ENCODE results near the gene PLS3.

Gene PLS3

DNA sequence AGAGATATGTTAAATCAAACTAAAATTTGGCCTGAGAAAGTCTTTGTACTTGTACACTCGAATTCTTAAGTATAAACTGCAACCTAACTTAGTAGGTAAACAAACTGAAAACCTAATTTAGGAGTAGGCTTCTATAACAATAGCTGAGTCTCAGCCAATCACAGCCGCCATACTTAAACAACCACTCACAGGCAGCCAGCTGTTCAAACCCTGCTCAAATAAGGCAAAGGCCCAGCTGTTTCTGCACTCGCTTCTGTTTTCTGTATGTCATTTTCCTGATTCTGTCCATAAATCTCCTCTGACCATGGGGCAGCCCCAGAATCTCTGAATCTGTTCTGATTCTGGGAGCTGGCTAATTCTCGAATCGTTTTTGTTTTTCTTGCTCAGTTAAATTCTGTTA is 7.8 kb upstream of the PLS3 start:
- DNase-seq (ENCODE audit: low read depth in 1 of 2, low spot score in 1 of 2), result no peak

DNA sequence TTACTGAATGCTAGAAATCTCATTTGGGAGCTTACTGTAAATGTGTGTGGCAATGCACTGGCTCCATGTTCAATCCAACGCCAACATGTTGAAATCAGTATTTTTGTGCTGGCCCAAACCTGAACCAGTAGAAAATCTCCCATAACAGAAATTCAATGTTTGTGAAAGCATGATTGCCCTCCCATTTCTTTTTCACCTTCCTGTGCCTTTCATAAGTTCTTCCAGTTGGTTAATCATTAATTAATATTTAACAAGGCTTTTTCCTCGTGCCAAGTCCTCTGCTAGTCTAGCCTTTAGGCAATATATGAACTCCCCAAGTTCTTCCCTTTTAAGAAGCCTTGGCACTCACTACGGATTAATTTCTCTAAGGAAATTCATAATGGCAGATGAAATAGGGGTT is 1.3 kb upstream of the PLS3 start:
- DNase-seq (ENCODE audit: low read depth in 1 of 2, low spot score in 1 of 2), result no peak
- TF ChIP-seq JUND (IDR thresholded peaks at IDR 0.05; ENCODE audit: low read depth), result no peak
- in situ Hi-C loops (cut with HindIII; ENCODE audit: low pct_unique_long_range_greater_than_20kb, low sequenced_read_pairs), result no loop called here

More for the DNA sequence above, 7.8 kb upstream of the PLS3 start:
- in situ Hi-C loops (cut with HindIII; ENCODE audit: low pct_unique_long_range_greater_than_20kb, low sequenced_read_pairs), result no loop called here
- no peak for TF ChIP-seq JUND (IDR thresholded peaks at IDR 0.05; ENCODE audit: low read depth)

DNA sequence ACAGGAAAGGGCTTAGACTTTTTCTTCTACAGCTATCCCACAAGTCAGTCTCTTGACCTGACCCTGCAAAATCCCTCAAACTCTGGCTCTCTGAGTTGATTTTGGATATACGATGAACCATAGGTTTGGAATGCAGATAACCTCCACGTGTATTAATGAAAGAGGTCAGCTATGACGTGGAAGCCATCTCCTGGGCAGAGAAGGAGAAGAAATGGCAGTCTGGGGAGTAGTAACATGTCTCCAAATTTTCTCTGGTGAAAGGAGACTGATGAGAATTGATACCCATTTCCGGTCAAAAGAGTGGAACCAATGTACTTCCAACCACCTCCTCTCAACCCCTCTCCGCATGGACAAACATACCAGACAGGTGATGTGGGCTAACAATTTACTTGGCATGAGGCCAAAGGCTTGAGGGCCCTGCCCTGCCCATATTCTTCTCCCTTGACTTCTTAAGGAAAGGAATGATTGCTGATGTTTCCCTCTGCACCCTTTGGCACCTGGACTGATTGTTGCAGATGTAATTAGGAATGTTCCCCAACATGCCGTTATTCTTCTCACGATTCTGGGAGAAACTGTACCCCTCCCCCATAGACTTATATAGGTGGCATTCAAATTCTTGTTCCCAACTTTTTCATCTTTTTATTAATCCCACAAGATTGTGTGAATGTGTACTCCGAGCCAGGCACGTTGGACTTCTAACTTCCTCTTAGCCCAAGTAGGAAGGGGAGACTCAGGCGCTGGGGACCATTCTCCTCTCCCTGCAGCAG is 580 bp upstream of the PLS3 start:
- DNase-seq (ENCODE audit: low read depth in 1 of 2, low spot score in 1 of 2), result peak in 1 of 2 experiments; percentile 56
- TF ChIP-seq JUND (IDR thresholded peaks at IDR 0.05; ENCODE audit: low read depth), result no peak
- in situ Hi-C loops (cut with HindIII; ENCODE audit: low pct_unique_long_range_greater_than_20kb, low sequenced_read_pairs), result no loop called here

DNA sequence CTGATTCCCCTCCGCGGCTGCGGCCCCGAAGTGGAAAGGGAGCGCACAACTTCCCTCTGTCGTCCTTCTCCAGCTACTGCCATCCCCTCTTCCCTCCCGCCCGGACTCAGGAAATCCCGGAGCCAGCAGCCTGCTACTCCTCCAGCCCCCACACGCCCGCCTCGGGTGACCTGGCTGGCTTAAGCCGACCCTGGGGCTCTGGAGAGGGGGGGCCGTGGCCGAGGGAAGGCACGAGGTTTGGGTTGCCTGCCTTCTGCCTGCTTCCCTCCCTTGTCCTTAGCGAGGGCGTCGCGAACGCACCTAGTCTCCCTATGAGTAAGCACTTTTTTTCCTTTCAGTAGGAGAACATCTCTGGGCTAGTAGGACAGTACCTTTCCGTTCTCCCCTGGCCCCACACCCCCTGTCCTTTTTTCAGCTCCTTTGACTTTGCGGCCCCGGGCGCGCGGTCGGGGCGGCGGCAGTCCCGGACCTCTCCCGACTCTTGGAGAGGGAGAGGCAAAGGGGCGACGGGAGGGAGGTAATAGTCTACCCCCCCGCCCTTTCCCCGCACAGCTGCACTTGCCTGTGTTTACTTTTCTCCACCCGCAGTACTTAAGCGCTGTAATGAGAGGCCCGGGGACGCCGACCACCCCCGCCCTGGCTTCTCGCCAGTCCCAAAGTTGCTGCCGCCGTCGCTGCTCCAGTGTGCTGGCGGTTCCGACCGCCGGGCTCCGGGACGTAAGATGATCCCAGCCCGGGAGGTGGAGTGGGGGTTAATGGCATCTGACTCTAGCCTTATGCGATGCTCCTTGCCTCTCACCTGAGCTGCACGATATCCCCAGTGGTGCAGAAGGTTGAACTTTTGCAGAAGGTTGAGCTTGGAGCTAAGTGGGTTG is 868 bp downstream of the PLS3 start:
- TF ChIP-seq JUND (IDR thresholded peaks at IDR 0.05; ENCODE audit: low read depth), result no peak
- peak in 1 of 2 experiments; percentile 35 for DNase-seq (ENCODE audit: low read depth in 1 of 2, low spot score in 1 of 2)
- in situ Hi-C loops (cut with HindIII; ENCODE audit: low pct_unique_long_range_greater_than_20kb, low sequenced_read_pairs), result no loop called here

DNA sequence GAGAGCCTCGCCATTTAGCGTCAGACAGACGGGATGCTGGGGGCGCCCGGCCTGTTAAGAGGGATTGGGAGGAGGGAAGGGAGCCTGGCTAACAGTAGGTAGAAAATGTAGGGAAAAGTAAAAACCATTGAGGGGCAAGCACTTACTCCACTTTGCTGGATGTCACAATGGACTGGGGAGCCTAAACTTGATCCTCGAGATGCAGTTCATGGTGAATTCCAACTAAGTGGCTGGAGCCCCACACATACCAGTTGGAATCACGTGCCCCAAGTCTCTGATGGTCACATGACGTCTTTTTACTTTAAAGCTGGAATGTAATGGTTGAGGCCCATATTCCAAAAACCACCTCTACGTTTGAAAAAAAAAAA is 1.5 kb downstream of the PLS3 start:
- TF ChIP-seq JUND (IDR thresholded peaks at IDR 0.05; ENCODE audit: low read depth), result no peak
- peak in 1 of 2 experiments; percentile 27 for DNase-seq (ENCODE audit: low read depth in 1 of 2, low spot score in 1 of 2)
- in situ Hi-C loops (cut with HindIII; ENCODE audit: low pct_unique_long_range_greater_than_20kb, low sequenced_read_pairs), result no loop called here

DNA sequence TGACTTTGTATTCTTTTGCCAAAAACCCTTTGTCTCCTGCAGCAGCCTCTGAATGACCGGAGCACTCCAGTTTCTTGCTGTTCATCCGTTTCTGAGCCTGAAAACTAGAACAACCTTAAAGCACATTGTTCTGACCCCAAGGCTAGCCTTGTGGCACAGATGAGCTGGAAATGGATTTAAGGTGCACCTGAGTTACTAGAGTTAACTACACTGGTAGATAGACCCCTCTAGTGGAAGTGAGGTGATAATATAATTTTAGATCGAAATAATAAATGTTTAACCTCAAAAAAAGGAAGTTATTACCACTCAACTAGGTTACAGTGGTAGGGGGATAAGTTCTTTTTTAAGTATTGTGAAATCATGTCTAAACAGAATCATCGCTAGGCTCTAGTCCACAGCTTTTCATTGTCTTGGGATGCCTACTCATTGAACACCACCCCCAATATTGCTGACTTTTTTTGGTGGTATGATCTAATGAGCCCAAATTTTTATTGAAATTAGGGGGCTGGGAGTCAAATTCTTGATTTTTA is 2.7 kb downstream of the PLS3 start:
- no peak for TF ChIP-seq JUND (IDR thresholded peaks at IDR 0.05; ENCODE audit: low read depth)
- DNase-seq (ENCODE audit: low read depth in 1 of 2, low spot score in 1 of 2), result no peak
- in situ Hi-C loops (cut with HindIII; ENCODE audit: low pct_unique_long_range_greater_than_20kb, low sequenced_read_pairs), result no loop called here

DNA sequence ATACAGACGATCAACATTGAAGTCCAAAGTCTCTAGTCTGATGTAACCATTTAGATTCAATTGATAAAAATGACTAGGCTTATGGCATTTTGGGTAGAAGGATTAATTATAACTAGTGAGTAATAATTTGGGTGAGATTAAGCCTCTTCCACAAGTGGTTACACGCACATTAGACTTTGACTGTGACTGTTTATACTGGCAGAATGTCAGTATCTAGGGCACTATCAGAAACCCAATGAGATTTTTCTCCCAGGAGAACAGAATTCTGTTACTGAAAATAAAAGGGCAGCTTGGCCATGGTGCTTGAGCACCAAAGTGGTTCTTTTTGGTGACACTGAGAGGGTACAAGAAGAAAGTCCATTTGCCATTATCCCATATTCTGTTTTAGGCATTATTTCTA is 3.3 kb downstream of the PLS3 start:
- in situ Hi-C loops (cut with HindIII; ENCODE audit: low pct_unique_long_range_greater_than_20kb, low sequenced_read_pairs), result no loop called here

DNA sequence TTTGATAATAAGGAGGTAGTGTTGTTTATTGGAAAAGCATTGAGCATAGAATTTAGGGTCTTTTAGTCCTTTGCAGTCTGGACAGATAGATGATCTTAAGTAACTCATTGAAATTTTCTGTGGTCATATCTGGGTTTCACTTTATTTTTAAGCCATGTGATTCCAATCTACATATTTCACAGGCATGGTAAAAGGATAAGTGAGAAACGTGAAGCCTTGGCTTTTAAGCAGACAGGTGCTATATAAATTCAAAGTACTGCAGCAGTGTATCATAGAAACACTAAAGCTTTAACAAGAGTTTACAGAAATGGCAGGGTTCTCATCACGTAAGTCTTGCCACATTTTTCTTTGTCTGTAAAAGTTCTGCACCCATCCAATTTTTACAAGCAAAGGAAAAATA is 4.9 kb downstream of the PLS3 start:
- in situ Hi-C loops (cut with HindIII; ENCODE audit: low pct_unique_long_range_greater_than_20kb, low sequenced_read_pairs), result no loop called here
- no peak for TF ChIP-seq JUND (IDR thresholded peaks at IDR 0.05; ENCODE audit: low read depth)
- DNase-seq (ENCODE audit: low read depth in 1 of 2, low spot score in 1 of 2), result no peak

More for the DNA sequence above, 3.3 kb downstream of the PLS3 start:
- no peak for TF ChIP-seq JUND (IDR thresholded peaks at IDR 0.05; ENCODE audit: low read depth)
- DNase-seq (ENCODE audit: low read depth in 1 of 2, low spot score in 1 of 2), result no peak

DNA sequence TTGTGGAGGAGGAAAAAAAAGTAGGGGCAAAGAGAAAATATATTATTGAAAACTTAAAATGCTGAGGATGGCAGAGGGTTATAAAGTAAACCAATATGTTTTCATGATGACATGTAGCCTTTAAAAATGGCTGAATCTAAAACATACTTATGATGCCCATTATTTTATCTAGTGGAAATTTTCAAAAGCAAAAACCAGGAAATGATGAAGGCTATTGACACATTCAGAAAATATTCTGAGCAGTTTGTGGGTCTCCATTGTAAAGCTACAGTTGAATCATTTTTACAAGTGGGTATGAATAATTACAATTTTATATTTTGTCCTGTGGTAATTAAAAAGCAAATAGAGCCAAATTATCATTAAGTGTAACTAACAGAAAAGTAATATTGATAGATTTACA is 10.7 kb downstream of the PLS3 start:
- TF ChIP-seq JUND (IDR thresholded peaks at IDR 0.05; ENCODE audit: low read depth), result no peak
- in situ Hi-C loops (cut with HindIII; ENCODE audit: low pct_unique_long_range_greater_than_20kb, low sequenced_read_pairs), result no loop called here
- no peak for DNase-seq (ENCODE audit: low read depth in 1 of 2, low spot score in 1 of 2)

DNA sequence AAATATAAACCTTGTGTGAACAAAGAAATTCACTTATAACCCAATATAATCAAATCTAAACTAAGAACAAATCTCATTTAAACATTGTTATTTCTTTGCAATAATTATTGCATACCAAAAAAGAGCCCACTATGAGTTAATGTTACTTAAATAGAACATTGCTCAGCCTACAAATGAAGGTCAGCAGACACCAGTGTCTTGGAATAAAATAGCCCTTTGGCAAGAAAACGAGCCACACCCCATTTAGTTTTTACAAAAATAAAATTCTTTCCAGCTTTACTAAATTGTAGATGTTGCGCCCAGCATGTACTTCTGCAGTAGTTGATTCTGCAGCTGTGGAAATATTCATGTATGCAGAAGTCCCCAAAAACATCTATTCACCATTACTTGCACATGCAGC is 12.2 kb downstream of the PLS3 start:
- no peak for TF ChIP-seq JUND (IDR thresholded peaks at IDR 0.05; ENCODE audit: low read depth)
- in situ Hi-C loops (cut with HindIII; ENCODE audit: low pct_unique_long_range_greater_than_20kb, low sequenced_read_pairs), result no loop called here
- DNase-seq (ENCODE audit: low read depth in 1 of 2, low spot score in 1 of 2), result no peak

DNA sequence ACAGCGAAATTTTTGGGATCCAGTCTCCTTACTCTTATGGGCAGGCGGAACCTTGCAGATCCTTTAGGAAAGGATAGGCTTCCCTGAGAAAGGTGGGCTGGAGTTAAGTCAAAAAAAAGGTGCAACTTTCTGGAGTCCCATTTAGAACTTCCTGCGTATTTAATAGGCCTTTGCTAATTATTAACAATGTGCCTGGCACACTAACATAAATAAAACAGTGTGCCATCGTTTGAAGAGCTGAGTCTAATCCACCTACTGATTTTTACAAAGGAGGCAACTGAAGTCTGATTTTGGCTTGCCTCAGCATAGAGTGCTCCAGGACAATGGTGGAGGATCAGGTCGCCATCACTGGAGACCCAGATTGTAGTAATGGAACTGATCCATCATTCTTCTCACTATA is 15.7 kb downstream of the PLS3 start:
- no peak for DNase-seq (ENCODE audit: low read depth in 1 of 2, low spot score in 1 of 2)
- in situ Hi-C loops (cut with HindIII; ENCODE audit: low pct_unique_long_range_greater_than_20kb, low sequenced_read_pairs), result no loop called here
- TF ChIP-seq JUND (IDR thresholded peaks at IDR 0.05; ENCODE audit: low read depth), result no peak

DNA sequence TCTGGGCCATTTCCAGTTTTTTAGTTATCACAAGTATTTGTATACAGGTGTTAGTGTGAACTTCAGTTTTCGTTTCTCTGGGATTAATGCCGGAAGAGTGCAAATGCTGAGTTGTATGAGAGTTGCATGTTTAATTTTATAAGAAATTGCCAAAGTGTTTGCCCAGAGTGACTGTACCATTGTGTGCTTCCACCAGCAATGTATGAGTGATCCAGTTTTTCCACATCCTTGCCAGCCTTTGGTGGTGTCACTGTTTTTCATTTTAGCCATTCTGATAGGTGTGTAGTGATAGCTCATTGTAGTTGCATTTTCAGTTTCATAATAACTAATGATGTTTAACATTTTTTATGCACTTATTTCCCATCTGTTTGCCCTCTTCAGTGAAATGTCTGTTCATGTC is 18.4 kb downstream of the PLS3 start:
- no peak for DNase-seq (ENCODE audit: low read depth in 1 of 2, low spot score in 1 of 2)
- no peak for TF ChIP-seq JUND (IDR thresholded peaks at IDR 0.05; ENCODE audit: low read depth)
- in situ Hi-C loops (cut with HindIII; ENCODE audit: low pct_unique_long_range_greater_than_20kb, low sequenced_read_pairs), result no loop called here

DNA sequence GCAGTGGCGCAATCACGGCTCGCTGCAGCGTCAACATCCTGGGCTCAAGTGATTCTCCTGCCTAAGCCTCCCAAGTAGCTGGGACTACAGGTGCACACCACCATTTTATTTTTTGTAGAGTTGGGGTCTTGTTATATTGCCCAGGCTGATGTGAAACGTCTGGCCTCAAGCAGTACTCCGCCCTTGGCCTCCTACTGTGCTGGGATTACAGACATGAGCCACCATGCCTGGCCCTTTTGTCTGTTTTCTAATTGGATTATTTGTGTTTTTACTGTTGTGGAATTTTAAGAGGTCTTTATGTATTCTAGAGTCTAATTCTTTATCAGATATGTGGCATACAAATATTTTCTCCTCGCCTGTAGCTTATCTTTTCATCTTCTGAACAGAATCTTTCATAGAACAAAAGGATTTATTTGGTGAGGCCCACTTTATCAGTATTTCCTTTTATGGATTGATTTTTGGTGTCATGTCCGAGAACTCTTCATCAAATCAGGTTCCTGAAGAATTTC is 18.9 kb downstream of the PLS3 start:
- no peak for DNase-seq (ENCODE audit: low read depth in 1 of 2, low spot score in 1 of 2)
- no peak for TF ChIP-seq JUND (IDR thresholded peaks at IDR 0.05; ENCODE audit: low read depth)
- in situ Hi-C loops (cut with HindIII; ENCODE audit: low pct_unique_long_range_greater_than_20kb, low sequenced_read_pairs), result no loop called here

All from T47D (cell line).